Left ventricle myocardium inferior (tissue), 1 donor: ENCODE results near the gene LOXL3. TPM values are rescaled to one million over a fixed set of nuclear protein-coding genes. Genes with fewer than 3 reads are reported as not detected.

Experiments used
- DNase-seq: peaks from one replicate; pipeline ENCODE4 v3.0.0-alpha.2; 2020
- H3K27ac ChIP-seq: fragments of 200-600 bp; replicated peaks from 2 replicates; pipeline ENCODE4 v1.8.0; 2021
- H3K27me3 ChIP-seq: fragments of 200-600 bp; 2 replicates; pipeline ENCODE4 v1.8.0; 2021; ENCODE audit warnings: low read depth
- H3K36me3 ChIP-seq: fragments of 200-600 bp; 2 replicates; pipeline ENCODE4 v1.8.0; 2021
- H3K4me1 ChIP-seq: fragments of 200-600 bp; 2 replicates; pipeline ENCODE4 v1.8.0; 2021
- H3K4me3 ChIP-seq: fragments of 200-600 bp; 2 replicates; pipeline ENCODE4 v1.8.0; 2021; ENCODE audit warnings: mild to moderate bottlenecking, moderate library complexity
- H3K9me3 ChIP-seq: fragments of 200-600 bp; replicated peaks from 2 replicates; pipeline ENCODE4 v1.8.0; 2021
- CTCF ChIP-seq: fragments of 200-600 bp; IDR thresholded peaks from 2 replicates; pipeline ENCODE4 v1.8.0; 2021; ENCODE audit warnings: antibody characterized with exemption, mild to moderate bottlenecking, borderline replicate concordance
- intact Hi-C: fragments of 100-400 bp; cut with micrococcal nuclease; formaldehyde crosslinking; loops from one replicate; pipeline ENCODE4 v1.11.0; 2022
- total RNA-seq: library from RNA; stranded (reverse); fragmentation: NEBNext Ultra II Directional; extraction: Animal tissue kit (Norgen Biotek cat#: 25700); gene quantifications from one replicate; pipeline ENCODE4 v1.2.1, GENCODE V29; 2021
- donor health status: DM: no; HTN: yes; CAD: no; lungs with severe emphysema.

Gene LOXL3
- total RNA-seq, 1 donor from 2014 or later = 4.7 TPM

GRCh38 chr2:74538881-74539339, 14.8 kb downstream of the LOXL3 start:
- intact Hi-C loops = no loop called here
- TF ChIP-seq CTCF = no peak
- DNase-seq = no peak
- Histone ChIP-seq H3K36me3 (peaks cover 3% of the 10 kb centered on the region), H3K27me3 (peaks cover 4% of the 10 kb centered on the region), H3K4me1 (peaks cover 20% of the 10 kb centered on the region), H3K9me3 (no peaks in the 10 kb centered on the region), H3K27ac (peak overlapping the region; percentile 88), H3K4me3 (no peak overlapping the region)

- TF ChIP-seq CTCF = no peak
- H3K4me1 ChIP-seq = peaks cover 24% of the 10 kb centered on the region
- no peak for DNase-seq
- peaks cover 4% of the 10 kb centered on the region for H3K27me3 ChIP-seq
- H3K27ac ChIP-seq = no peak overlapping the region
- peaks cover 21% of the 10 kb centered on the region for H3K36me3 ChIP-seq
- no peaks in the 10 kb centered on the region for H3K9me3 ChIP-seq
- intact Hi-C loops = no loop called here
- no peak overlapping the region for H3K4me3 ChIP-seq
Measured at GRCh38 chr2:74537140-74537539, 16.6 kb downstream of the LOXL3 start.

- no peak for DNase-seq
- Histone ChIP-seq H3K4me1 (peaks cover 32% of the 10 kb centered on the region), H3K9me3 (no peaks in the 10 kb centered on the region), H3K4me3 (no peak overlapping the region), H3K27me3 (peaks cover 4% of the 10 kb centered on the region), H3K27ac (no peak overlapping the region), H3K36me3 (peaks cover 29% of the 10 kb centered on the region)
- no peak for TF ChIP-seq CTCF
- intact Hi-C loops = no loop called here
Measured at GRCh38 chr2:74536166-74536950, 17.4 kb downstream of the LOXL3 start.

GRCh38 chr2:74535440-74535965, 18.2 kb downstream of the LOXL3 start:
- Histone ChIP-seq H3K4me3 (no peak overlapping the region), H3K9me3 (no peaks in the 10 kb centered on the region), H3K36me3 (peaks cover 32% of the 10 kb centered on the region), H3K4me1 (peaks cover 32% of the 10 kb centered on the region), H3K27me3 (peaks cover 4% of the 10 kb centered on the region), H3K27ac (no peak overlapping the region)
- TF ChIP-seq CTCF = no peak
- no peak for DNase-seq
- intact Hi-C loops = no loop called here

- no peaks in the 10 kb centered on the region for H3K9me3 ChIP-seq
- TF ChIP-seq CTCF = no peak
- intact Hi-C loops = no loop called here
- H3K27ac ChIP-seq = no peak overlapping the region
- H3K4me1 ChIP-seq = peaks cover 31% of the 10 kb centered on the region
- peaks cover 1% of the 10 kb centered on the region for H3K27me3 ChIP-seq
- H3K4me3 ChIP-seq = no peak overlapping the region
- H3K36me3 ChIP-seq = peaks cover 32% of the 10 kb centered on the region
- DNase-seq = no peak
Measured at GRCh38 chr2:74534411-74534810, 19.3 kb downstream of the LOXL3 start.
